ENCODE results near the gene GAP43. TPM values are rescaled to one million over a fixed set of nuclear protein-coding genes. Genes with fewer than 3 reads are reported as not detected.

The GAP43 gene
- total RNA-seq, 1 donor from 2014 or later, result not detected

GRCh38 chr3:115651087-115651486 is 27.8 kb downstream of the GAP43 start:
- H3K36me3 ChIP-seq, result no peaks in the 10 kb centered on the region
- H3K4me1 ChIP-seq, result no peaks in the 10 kb centered on the region
- H3K27ac ChIP-seq, result no peak overlapping the region
- ATAC-seq, result peak; percentile 45
- DNase-seq, result no peak
- H3K4me3 ChIP-seq, result no peak overlapping the region
- no peaks in the 10 kb centered on the region for H3K27me3 ChIP-seq
- H3K9me3 ChIP-seq, result no peaks in the 10 kb centered on the region
- TF ChIP-seq CTCF (IDR thresholded peaks at IDR 0.05), result no peak
- intact Hi-C loops (cut with DNase I), result no loop called here

GRCh38 chr3:115651599-115651998 is 28.3 kb downstream of the GAP43 start:
- Histone ChIP-seq H3K27me3 (no peaks in the 10 kb centered on the region), H3K4me1 (no peaks in the 10 kb centered on the region), H3K36me3 (no peaks in the 10 kb centered on the region), H3K4me3 (no peak overlapping the region), H3K27ac (no peak overlapping the region), H3K9me3 (no peaks in the 10 kb centered on the region)
- intact Hi-C loops (cut with DNase I), result no loop called here
- DNase-seq (no peak), ATAC-seq (no peak)
- no peak for TF ChIP-seq CTCF (IDR thresholded peaks at IDR 0.05)

DNA sequence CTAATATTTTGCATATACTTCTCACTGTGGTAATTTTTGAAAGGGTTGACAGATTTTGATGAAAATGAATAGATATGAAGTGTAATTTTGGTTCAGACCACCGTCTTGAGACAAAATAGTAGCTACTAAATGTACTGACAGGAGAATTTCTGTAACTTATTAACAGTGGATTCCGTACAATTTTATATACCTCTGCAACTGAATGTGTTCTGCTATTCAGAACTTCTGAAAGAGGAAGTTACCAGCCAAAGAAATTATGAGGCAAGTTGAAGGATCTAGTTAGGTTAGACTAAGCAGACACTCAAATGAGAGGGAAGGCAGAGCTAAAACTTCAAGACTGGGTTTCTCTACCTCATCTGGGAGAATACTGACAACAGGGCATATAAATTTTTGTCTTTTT is 29.4 kb downstream of the GAP43 start:
- H3K36me3 ChIP-seq, result no peaks in the 10 kb centered on the region
- H3K27ac ChIP-seq, result no peak overlapping the region
- H3K4me1 ChIP-seq, result no peaks in the 10 kb centered on the region
- ATAC-seq (no peak), DNase-seq (no peak)
- no peaks in the 10 kb centered on the region for H3K27me3 ChIP-seq
- H3K4me3 ChIP-seq, result no peak overlapping the region
- no peak for TF ChIP-seq CTCF (IDR thresholded peaks at IDR 0.05)
- intact Hi-C loops (cut with DNase I), result no loop called here
- no peaks in the 10 kb centered on the region for H3K9me3 ChIP-seq

GRCh38 chr3:115655761-115656282 is 32.5 kb downstream of the GAP43 start:
- Histone ChIP-seq H3K4me1 (peaks cover 8% of the 10 kb centered on the region), H3K27me3 (no peaks in the 10 kb centered on the region), H3K36me3 (no peaks in the 10 kb centered on the region), H3K27ac (no peak overlapping the region), H3K9me3 (no peaks in the 10 kb centered on the region), H3K4me3 (no peak overlapping the region)
- no peak for TF ChIP-seq CTCF (IDR thresholded peaks at IDR 0.05)
- no peak for ATAC-seq
- DNase-seq, result no peak
- intact Hi-C loops (cut with DNase I), result no loop called here

GRCh38 chr3:115657168-115657567 is 33.9 kb downstream of the GAP43 start:
- Histone ChIP-seq H3K9me3 (no peaks in the 10 kb centered on the region), H3K4me1 (peaks cover 8% of the 10 kb centered on the region), H3K36me3 (no peaks in the 10 kb centered on the region), H3K4me3 (no peak overlapping the region), H3K27ac (no peak overlapping the region), H3K27me3 (no peaks in the 10 kb centered on the region)
- intact Hi-C loops (cut with DNase I), result no loop called here
- no peak for ATAC-seq
- no peak for DNase-seq
- TF ChIP-seq CTCF (IDR thresholded peaks at IDR 0.05), result no peak

- DNase-seq (no peak), ATAC-seq (no peak)
- no peaks in the 10 kb centered on the region for H3K36me3 ChIP-seq
- H3K4me1 ChIP-seq, result peaks cover 8% of the 10 kb centered on the region
- intact Hi-C loops (cut with DNase I), result no loop called here
- H3K27ac ChIP-seq, result peak overlapping the region; percentile 97
- H3K27me3 ChIP-seq, result no peaks in the 10 kb centered on the region
- H3K9me3 ChIP-seq, result no peaks in the 10 kb centered on the region
- TF ChIP-seq CTCF (IDR thresholded peaks at IDR 0.05), result no peak
- peak overlapping the region; percentile 84 for H3K4me3 ChIP-seq
Observed at GRCh38 chr3:115658032-115658336, 34.7 kb downstream of the GAP43 start.
